ACHN (cell line): ENCODE data around the gene GTF2IRD1.
"Not testable (repeated sequence)": the region's sequence is repeated elsewhere in the genome, so short reads cannot be mapped to it uniquely, and the experiment has no call there.

Source experiments
- DNase-seq: peaks from one replicate; pipeline ENCODE4 v3.0.0-alpha.2; 2015
- in situ Hi-C: cut with HindIII; loops from 2 replicates; pipeline ENCODE4 v1.10.0; 2017; ENCODE audit warnings: low sequenced_read_pairs, low pct_ligation_motif_present, low pct_unique_long_range_greater_than_20kb

GTF2IRD1 gene

DNA sequence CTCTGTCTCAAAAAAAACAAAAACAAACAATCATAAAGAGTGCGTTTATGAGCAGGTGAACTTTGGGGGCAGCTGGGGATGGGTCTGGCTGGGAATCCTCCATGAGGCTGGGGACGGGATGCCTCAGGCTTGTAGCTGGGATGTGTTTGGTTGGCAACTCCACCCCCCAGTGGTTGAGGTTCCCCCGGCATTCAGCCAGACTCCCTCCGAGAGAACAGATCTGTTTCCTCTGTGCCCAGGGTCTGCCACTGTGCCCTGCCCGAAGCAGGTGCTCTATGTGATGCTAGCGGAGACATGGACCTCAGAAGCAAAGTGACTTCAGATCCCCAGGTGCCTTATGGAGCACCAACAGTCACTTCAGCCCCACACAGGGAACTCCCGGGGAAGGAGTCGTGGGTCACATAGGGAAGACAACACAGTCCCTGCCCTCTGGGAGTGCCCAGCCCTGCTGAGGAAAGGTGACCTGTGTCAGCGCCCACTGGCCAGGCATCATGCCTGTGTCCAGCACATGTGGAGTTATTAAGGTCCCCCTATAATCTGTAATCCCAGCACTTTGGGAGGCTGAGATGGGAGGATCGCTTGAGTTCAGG, 29.3 kb upstream of the GTF2IRD1 start:
- no peak for DNase-seq
- in situ Hi-C loops = loop anchor here (25.0 kb wide), 1 partner anchor 138 kb away; no protein-coding TSS in a partner anchor

DNA sequence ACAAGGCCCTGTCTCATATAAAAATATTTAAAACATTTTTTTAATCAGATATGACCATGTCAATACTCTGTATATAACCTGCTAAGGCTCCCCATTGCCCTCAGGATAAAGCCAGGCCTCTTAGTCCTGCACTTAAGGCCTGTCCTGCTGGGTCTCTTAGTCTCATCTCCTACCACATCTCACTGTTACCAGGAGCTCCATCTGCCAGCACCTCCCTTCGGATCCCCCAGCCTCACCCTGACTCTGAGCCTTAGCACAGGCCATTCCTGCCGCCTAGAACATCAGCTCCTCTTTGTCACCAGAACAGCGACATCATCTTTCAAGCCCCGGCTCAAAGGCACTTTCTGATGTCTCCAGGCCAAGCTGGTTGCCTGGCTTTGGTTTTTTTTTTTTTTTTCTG, 25.7 kb upstream of the GTF2IRD1 start:
- in situ Hi-C loops = no loop called here
- no peak for DNase-seq

DNA sequence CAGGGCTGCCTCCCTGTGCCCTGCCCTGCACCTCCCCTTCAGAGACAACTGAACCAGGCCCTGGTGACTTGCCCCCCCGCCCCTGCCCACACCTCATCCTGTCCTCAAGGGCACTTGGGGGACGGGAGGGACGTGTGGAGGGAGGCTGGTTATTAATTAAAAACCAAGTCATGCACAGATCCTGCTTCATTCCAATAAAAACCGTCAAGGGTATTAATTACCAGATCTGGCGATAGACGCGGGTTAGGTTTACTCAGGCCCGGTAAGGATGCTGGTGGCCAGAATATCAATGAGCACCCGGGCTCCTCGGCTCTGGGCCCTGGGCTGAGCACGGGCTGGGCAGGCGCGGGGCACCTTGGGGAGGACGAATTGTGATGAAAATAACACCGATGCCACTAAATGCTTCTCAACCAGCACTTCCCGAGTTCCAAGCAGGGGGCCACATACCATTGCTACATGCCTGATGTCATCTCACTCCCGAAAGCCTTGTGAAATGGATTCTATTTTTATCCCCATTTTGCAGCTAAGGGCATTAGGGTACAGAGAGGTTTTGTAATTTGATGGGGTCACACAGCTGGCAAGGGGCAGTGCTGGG, 24.5 kb upstream of the GTF2IRD1 start:
- peak; percentile 90 for DNase-seq
- in situ Hi-C loops = no loop called here

DNA sequence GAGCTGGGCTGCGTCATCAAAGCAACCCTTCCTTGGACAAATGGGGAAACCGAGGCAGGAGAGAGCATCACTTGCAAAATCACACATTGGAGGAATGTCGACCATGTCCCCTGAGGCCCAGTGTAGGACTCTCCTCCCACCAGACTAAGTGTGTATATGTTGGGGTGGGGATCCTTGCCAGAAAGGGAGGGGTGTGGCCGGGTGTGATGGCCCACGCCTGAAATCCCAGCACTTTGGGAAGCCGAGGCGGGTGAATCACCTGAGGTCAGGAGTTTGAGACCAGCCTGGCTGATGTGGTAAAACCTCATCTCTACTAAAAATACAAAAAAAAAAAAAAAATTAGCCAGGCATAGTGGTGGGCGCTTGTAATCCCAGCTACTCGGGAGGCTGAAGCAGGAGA, 23.3 kb upstream of the GTF2IRD1 start:
- in situ Hi-C loops, DNase-seq: not testable (repeated sequence)

DNA sequence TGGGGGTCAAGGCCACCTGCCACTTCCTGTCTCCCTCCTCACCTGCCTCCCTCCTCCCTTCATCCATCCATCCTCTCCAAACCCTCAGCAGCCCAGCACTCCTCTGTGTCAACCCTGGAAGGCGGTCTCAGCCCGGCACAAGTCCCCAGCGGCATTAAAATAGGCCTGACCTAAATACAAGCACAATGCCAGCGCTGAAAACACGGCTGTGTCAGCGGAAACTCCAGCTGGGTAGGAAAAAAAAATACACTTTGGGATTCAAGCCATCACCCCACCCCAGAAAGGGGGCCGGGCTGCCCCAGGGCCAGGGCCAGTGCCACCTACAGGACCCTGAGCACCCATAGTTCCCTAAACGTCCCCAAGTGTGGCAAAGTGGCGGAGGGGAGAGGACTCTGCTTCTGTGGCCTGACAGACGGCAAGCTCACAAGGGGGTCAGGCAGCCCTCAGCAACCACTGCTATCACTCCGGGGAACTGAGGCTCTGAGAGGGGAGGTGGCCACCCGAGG, 22.7 kb upstream of the GTF2IRD1 start:
- in situ Hi-C loops = no loop called here
- DNase-seq = no peak

DNA sequence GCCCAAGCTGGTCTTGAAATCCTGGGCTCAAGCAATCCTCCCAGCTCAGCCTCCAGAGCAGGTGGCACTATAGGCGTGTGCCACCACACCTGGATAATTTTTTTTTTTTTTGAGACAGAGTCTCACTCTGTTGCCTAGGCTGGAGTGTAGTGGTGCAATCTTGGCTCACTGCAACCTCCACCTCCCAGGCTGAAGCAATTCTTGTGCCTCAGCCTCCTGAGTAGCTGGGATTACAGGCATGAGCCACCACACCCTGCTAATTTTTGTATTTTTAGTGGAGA, 16.5 kb upstream of the GTF2IRD1 start:
- in situ Hi-C loops, DNase-seq: not testable (repeated sequence)

DNA sequence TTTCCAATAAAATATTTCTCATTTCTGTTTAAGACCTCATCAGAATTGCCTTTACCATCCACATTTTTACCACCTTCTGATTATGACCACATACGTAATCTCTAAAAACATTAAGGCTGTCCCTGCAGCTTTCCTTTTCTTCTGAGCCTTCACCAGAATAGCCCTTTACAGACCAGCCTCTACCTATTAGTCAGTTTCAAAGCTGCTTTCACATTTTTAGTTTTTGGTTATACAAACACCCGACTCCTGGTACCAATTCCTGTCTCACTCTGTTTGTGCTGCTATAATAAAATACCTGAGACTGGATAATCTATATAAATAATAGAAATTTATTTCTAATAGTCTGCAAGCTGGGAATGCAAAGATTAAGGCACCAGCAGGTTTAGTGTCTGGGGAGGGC, 15.4 kb upstream of the GTF2IRD1 start:
- DNase-seq = no peak
- in situ Hi-C loops = no loop called here

DNA sequence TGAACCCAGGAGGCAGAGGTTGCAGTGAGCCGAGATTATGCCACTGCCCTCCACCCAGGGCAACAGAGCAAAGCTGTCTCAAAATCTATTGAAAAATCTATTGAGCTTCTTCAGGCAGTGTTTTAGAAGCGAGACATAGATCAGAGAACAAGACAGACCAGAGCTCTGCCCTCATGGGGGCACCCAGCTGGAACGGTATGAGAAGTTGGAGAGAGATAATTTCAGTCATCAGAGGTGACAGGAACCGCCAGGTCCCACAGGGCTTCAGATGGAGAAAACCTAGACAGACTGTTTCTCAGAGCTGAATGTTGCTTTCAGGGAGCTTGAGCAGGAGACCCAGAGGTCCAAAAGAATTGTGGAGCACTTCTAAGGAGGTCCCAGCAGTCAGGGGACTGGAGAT, 14.2 kb upstream of the GTF2IRD1 start:
- no peak for DNase-seq
- in situ Hi-C loops = no loop called here

DNA sequence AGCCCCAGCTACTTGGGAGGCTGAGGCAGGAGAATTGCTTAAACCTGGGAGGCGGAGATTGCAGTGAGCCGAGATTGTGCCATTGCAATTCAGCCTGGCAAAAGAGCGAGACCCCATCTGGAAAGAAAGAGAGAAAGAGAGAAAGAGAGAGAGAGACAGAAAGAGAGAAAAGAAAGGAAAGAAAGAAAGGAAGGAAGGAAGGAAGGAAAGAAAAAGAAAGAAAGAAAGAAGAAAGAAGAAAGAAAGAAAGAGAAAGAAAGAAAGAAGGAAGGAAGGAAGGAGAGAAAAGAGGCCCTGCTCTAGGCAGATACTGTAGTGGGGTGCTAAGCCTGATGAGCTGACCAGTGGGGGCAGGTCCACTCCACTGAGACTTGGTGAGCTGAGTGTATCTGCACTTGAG, 13.6 kb upstream of the GTF2IRD1 start:
- DNase-seq, in situ Hi-C loops: not testable (repeated sequence)

DNA sequence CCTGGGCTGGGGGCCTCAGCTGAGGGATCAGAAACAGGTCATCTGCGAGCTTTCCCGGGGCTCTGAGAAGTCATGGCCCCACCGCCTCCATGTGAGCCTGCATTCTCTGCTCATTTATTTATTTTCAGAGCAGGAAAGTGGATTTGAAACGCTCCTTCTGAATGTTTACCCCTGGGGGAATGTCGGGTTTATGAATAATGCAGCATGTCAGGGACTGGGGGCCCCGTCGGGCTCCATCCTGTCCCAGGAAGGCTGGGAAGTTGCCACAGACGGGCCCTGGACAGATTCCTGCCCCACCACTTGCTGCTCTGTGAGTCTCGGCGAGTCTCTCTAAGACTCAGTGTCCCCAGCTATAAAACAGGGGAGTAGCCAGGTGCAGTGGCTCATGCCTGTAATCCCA, 11.9 kb upstream of the GTF2IRD1 start:
- DNase-seq = no peak
- in situ Hi-C loops = no loop called here

DNA sequence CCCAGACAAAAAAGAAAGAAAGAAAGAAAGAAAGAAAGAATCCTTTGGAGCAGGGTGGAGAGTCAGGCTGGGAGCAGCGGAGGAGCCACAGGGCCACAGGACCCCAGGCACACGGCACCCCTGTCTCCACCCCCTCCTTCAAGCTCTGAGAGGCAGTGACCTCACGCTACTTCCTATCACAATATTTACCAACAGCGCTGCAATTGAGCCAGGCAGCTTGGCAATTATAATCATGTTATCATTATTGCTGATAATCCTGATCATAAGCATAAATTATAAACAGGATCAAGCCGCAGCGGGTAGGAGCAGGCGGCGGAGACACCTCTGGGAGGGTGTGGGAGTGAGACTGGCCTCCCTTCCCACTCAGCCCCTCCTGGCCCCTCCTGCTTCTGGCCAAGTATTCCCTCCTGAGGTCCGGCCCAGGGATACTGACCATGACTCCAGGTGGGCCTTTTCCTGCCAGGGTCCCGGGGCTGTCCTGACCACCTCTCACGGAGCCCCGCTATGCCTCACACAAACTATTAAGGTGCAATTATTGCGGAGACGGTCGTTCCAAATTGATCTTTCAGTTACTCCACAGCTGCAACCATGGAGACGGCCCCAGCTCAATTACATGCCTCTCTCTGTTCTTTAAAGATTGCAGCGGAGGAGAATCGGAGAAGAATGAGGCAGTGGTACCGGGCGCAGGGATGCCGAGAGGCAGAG, 10.0 kb upstream of the GTF2IRD1 start:
- in situ Hi-C loops = no loop called here

DNA sequence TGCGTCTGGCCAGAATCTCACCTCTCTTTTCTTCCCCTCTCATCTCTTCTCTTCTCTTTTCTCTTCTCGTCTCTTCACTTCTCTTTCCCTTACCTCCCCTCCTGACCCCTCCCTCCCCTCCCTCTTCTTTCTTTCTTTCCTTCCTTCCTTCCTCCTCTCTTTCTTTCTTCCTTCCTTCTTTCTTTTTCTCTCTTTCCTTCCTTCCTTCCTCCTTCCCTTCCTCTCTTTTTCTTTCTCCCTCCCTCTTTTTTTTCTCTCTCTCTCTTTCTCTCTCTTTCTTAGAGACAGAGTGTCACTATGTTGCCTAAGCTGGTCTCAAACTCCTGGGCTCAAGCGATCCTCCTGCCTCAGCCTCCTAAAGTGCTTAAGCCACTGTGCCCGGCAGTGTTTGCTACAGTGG, 4.6 kb upstream of the GTF2IRD1 start:
- in situ Hi-C loops = no loop called here
- no peak for DNase-seq

More for the DNA sequence above, 10.0 kb upstream of the GTF2IRD1 start:
- no peak for DNase-seq

DNA sequence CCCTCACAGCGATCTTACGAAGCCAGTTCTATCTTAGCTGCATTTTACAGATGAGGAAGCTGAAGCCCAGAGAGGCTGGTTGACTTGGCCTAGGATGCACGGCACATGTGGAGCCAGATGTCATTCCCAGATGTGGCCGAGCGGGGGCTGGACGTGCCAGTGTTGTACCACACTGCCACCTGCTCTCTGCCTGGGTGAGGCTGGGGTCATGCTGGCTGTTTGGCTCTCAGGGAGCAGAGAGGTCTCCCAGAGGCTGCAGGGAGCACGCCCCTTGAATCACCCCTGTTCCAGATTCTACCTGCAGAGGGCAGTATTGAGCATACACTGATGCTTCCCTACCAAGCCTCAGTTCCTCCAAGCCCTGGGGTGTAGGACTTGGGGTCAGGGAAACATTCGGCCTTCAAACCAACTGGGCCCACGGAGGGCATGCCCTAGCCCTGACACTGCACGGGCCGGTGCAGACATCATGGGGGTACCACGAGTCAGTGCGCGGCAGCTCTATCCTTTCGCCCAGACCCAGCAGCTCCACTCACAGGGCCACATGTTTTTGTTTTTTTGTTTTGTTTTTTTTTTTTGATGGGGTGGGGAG, 3.8 kb upstream of the GTF2IRD1 start:
- DNase-seq = peak; percentile 71
- in situ Hi-C loops = no loop called here

DNA sequence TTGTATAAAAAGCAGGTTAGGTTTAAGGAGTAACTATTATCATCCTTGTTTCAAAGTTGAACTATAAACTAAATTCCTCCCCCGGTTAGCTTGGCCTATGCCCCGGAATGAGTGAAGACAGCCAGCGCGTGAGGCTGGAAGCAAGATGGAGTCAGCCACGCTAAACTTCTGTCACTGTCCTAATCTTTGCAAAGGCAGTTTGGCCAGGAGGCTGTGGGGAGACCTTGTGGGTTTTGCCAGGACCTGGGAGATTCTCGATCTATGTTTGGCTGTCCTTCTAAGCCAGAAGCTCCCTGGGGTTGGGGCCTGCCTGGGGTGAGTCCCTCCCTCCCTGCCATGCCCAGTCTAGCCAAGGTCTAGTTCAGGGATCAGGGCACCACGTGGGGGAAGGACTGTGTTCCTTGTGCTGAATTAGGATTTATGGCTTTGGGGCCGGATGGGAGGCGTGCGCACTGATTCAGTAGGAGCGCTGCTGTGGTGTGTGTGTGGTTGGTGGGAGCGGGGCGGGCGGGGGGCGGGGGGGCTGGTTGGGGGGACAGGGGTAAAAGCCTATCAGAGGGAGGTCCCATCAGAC, 871 bp upstream of the GTF2IRD1 start:
- in situ Hi-C loops = no loop called here
- DNase-seq = peak; percentile 80

DNA sequence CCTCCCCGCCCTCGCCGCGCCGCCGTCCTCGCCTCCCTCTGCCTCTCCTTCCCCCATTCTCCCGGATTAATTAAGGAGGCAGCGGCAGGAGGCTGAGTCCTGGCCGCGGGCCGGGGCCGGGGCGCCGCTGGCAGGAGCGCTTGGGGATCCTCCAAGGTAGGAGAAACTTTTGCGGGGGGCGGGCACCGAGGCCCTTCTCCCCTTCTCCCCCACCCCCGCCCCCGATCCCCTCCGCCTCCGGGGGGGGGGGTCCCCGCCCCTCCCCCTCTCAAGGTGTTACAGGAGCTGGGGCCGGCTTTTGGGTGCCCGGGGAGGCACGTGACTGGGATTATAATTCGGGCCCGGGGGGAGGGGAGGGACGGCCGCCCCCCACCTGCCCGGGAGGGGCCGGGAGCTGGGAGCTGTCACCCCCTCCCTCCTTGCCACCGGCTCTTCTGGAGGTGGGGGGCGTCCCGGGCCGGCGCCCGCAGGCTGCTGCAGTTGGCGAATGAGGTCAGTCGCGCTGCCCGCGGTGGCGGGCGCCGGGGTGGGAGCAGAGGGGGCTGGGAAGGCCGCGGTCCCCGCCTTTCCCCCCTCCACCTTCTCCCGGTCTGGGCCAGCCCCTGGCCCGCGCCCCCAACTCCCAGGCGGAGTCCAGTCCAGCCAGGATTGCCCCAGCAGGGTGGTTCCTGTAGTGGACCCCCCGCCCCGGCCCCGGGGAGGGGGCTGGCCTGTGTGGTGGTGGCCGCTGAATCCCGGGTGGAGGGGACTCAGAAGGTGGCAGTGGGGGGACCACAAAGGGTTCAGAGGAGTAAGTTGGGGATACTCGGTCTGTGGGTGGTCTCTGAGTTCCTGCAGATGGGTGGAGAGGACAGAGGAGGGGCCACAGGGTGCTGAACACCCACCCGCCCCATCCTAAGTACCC, 567 bp downstream of the GTF2IRD1 start:
- in situ Hi-C loops = no loop called here
- DNase-seq = no peak

DNA sequence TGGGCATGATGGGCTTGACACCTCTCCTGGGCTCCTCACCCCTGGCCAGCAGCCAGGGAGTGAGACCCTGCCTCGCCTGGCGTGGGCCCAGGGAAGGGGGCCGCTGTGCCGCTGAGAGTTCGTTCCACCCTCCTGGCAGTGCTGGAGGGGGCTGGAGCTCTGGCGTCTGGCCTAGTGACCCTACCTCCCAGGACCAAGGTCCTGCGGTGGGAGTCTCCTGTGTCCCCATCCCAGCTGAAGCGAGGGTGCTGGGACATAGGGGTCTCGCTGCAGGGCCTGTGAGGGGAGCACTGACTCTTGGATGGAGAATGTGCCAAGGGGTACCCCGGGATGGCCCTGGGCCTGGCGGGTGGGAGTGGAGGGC, 1.2 kb downstream of the GTF2IRD1 start:
- no peak for DNase-seq
- in situ Hi-C loops = no loop called here

DNA sequence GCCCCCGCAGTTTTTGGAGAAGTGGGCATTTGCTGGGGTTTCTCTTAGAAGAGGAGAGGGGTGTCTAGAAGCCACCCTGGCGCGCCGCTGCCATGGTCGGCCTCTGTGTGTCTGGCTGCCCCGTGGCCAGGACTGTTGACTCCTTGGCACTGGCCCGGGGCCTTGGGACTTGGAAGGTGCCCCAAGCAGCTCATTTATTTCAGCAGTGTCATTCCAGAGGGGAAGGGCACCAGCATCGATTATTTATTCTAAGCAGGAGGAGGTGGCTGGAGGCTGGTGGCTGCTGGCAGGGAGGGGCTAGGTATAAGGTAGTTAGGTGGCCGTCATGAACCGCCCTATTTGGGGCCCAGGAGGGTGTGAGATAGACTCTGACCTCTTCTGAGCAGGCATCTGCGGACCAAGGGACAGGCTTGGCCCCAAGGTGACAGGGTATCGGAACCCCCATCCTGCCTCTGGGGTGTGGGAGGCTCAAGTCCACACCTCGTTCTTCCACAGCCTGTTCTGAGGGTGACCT, 1.6 kb downstream of the GTF2IRD1 start:
- in situ Hi-C loops = no loop called here
- no peak for DNase-seq

DNA sequence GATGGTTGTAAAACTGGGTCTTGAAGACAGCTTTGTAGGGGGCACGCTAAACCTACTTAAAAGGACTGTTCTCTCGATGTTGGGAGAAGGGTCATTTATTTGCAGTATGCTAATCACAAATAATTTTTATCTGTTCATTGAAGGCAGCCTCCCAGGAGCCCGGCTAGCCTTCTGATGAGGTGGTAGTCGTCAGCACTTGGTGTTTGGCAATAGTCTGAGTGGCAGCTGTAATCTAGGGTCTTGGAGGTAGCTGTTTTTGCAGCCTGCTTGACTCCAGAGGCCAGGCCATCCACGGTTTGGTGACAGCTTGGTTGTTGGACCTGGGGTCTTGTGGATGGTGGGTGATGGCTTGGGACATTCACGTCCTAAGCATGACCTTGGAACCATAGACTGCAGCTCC, 2.2 kb downstream of the GTF2IRD1 start:
- in situ Hi-C loops = no loop called here
- DNase-seq = no peak
